PC-3 (cell line): ENCODE results near the gene SERPINF2. TPM values are rescaled to one million over a fixed set of nuclear protein-coding genes. Genes with fewer than 3 reads are reported as not detected.

Source experiments
- ATAC-seq: fragments of 200-7000 bp; cut with Tn5 transposase; 2 replicates; pipeline ENCODE4 v1.9.1; 2020; ENCODE audit warnings: mild to moderate bottlenecking, moderate library complexity
- BruUV-seq: library from RNA; stranded (reverse); fragments of 400-500 nt; replicated peaks from 2 replicates; lab custom pipeline; 2021; lab: Mats Ljungman, UMichigan
- CTCF ChIA-PET: fragments of 300-600 bp; sonication (Branson Sonifier 250); formaldehyde crosslinking; loops from one replicate; lab custom pipeline; 2022; ENCODE audit warnings: antibody characterized with exemption; lab: Charles Lee
- POLR2A ChIA-PET: fragments of 300-600 bp; sonication (Branson Sonifier 250); formaldehyde crosslinking; loops from one replicate; lab custom pipeline; 2022; ENCODE audit warnings: antibody characterized with exemption; ENCODE audit not compliant: unreplicated experiment; lab: Charles Lee
- DNase-seq: peaks from one replicate; pipeline ENCODE4 v3.0.0-alpha.2; 2015
- H2AFZ ChIP-seq: fragments of 300-600 bp; sonication (generic); 2 replicates; pipeline ENCODE4 v1.6.0; 2016; ENCODE audit warnings: antibody characterized with exemption, low read length
- H3F3A ChIP-seq: fragments of 300-600 bp; sonication (generic); one replicate; pipeline ENCODE4 v1.6.0; 2017; ENCODE audit warnings: antibody characterized with exemption, low read length, control low read depth, mild to moderate bottlenecking; ENCODE audit not compliant: unreplicated experiment
- H3K27ac ChIP-seq: fragments of 300-600 bp; sonication (generic); 2 replicates; pipeline ENCODE4 v1.5.1; 2016; ENCODE audit warnings: mild to moderate bottlenecking, low read length
- H3K27me3 ChIP-seq: fragments of 300-600 bp; sonication (generic); 2 replicates; pipeline ENCODE4 v1.6.1; 2016; ENCODE audit warnings: low read length, mixed read lengths
- H3K36me3 ChIP-seq: fragments of 300-600 bp; sonication (generic); 2 replicates; pipeline ENCODE4 v1.6.1; 2016; ENCODE audit warnings: low read depth, mixed run types, low read length, mixed read lengths
- H3K4me1 ChIP-seq: fragments of 300-600 bp; sonication (generic); 2 replicates; pipeline ENCODE4 v1.5.1; 2016; ENCODE audit warnings: low read length; ENCODE audit not compliant: insufficient read depth
- H3K4me2 ChIP-seq: fragments of 300-600 bp; sonication (generic); 2 replicates; pipeline ENCODE4 v1.6.0; 2016; ENCODE audit warnings: low read length
- H3K4me3 ChIP-seq: fragments of 300-600 bp; sonication (generic); 2 replicates; pipeline ENCODE4 v1.5.1; 2016; ENCODE audit warnings: mild to moderate bottlenecking, low read length, mixed read lengths
- H3K79me2 ChIP-seq: fragments of 300-600 bp; sonication (generic); 2 replicates; pipeline ENCODE4 v1.6.1; 2017; ENCODE audit warnings: low read length, mixed read lengths
- H3K9ac ChIP-seq: fragments of 300-600 bp; sonication (generic); 2 replicates; pipeline ENCODE4 v1.6.0; 2016; ENCODE audit warnings: mild to moderate bottlenecking, low read length
- H3K9me2 ChIP-seq: fragments of 300-600 bp; sonication (generic); replicated peaks from 2 replicates; pipeline ENCODE4 v1.6.1; 2016; ENCODE audit warnings: mixed run types, low read length, mixed read lengths
- H3K9me3 ChIP-seq: fragments of 300-600 bp; sonication (generic); 2 replicates; pipeline ENCODE4 v1.6.1; 2016; ENCODE audit warnings: low read length, mixed read lengths
- H4K20me1 ChIP-seq: fragments of 300-600 bp; sonication (generic); 2 replicates; pipeline ENCODE4 v1.6.1; 2016; ENCODE audit warnings: low read length, mixed read lengths
- EZH2 ChIP-seq: fragments of 300-600 bp; sonication (generic); IDR thresholded peaks from one replicate; pipeline ENCODE4 v1.6.1; 2017; ENCODE audit warnings: antibody characterized with exemption, mild to moderate bottlenecking, low read length; ENCODE audit not compliant: unreplicated experiment
- EZH2phosphoT487 ChIP-seq: fragments of 300-600 bp; sonication (generic); IDR thresholded peaks from 2 replicates; pipeline ENCODE4 v1.6.1; 2018; ENCODE audit warnings: mild to moderate bottlenecking, antibody characterized with exemption, low read length, borderline replicate concordance
- intact Hi-C: fragments of 100-400 bp; cut with micrococcal nuclease; formaldehyde crosslinking; loops from 2 replicates; pipeline ENCODE4 v1.9.0; 2023
- total RNA-seq: library from RNA; depleted of rRNA; stranded (reverse); fragments of >200 nt; gene quantifications from 2 replicates; pipeline ENCODE4 v1.2.3, GENCODE V29; 2014
- TF ChIP-seq, protein P1 (sequence below): fragments of 300-600 bp; sonication (generic); conservative IDR thresholded peaks from 2 replicates; pipeline ENCODE4 v1.5.1; 2017; ENCODE audit warnings: antibody characterized with exemption, low read depth, mild to moderate bottlenecking, low read length

SERPINF2 gene
- total RNA-seq, 1 experiment from 2014 or later = 2.5 TPM

DNA sequence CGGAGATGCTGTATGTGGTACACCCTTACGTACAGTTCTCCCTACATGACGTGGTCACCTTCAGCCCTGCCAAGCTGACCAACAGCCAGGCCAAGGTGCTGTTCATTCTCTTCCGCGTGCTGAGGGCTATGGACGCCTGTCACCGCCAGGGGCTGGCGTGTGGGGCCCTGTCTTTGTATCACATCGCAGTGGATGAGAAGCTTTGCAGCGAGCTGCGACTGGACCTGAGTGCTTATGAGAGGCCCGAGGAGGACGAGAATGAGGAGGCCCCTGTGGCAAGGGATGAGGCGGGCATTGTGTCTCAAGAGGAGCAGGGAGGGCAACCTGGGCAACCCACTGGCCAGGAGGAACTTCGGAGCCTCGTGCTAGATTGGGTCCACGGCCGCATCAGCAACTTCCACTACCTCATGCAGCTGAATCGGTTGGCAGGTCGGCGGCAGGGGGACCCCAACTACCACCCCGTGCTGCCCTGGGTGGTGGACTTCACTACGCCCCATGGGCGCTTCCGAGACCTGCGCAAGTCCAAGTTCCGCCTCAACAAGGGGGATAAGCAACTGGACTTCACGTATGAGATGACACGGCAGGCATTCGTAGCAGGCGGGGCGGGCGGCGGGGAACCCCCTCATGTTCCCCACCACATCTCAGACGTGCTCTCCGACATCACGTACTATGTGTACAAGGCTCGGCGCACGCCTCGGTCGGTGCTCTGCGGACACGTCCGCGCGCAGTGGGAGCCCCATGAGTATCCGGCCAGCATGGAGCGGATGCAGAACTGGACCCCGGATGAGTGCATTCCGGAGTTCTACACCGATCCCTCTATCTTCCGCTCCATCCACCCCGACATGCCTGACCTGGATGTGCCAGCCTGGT is 16.8 kb upstream of the SERPINF2 start:
- BruUV-seq = TSS peak; percentile 42
- H3K4me3 ChIP-seq = peak overlapping the region; percentile 74
- no peaks in the 10 kb centered on the region for H3K36me3 ChIP-seq
- no peak overlapping the region for H2AFZ ChIP-seq
- H3K27me3 ChIP-seq = no peaks in the 10 kb centered on the region
- H3K9me2 ChIP-seq = no peaks in the 10 kb centered on the region
- TF ChIP-seq, protein P1, sequence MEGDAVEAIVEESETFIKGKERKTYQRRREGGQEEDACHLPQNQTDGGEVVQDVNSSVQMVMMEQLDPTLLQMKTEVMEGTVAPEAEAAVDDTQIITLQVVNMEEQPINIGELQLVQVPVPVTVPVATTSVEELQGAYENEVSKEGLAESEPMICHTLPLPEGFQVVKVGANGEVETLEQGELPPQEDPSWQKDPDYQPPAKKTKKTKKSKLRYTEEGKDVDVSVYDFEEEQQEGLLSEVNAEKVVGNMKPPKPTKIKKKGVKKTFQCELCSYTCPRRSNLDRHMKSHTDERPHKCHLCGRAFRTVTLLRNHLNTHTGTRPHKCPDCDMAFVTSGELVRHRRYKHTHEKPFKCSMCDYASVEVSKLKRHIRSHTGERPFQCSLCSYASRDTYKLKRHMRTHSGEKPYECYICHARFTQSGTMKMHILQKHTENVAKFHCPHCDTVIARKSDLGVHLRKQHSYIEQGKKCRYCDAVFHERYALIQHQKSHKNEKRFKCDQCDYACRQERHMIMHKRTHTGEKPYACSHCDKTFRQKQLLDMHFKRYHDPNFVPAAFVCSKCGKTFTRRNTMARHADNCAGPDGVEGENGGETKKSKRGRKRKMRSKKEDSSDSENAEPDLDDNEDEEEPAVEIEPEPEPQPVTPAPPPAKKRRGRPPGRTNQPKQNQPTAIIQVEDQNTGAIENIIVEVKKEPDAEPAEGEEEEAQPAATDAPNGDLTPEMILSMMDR = no peak
- TF ChIP-seq EZH2phosphoT487 (no peak), EZH2 (no peak)
- CTCF ChIA-PET = no interaction called here
- no peak for ATAC-seq
- intact Hi-C loops = loop anchor here (2.0 kb wide), 1 partner anchor 139 kb away; no protein-coding TSS in a partner anchor
- 0 out of 2 replicates have a peak overlapping the region, but pooled peaks have one; percentile 81 for H3K9ac ChIP-seq
- peaks cover 8% of the 10 kb centered on the region; the same call in 1 of the 2 replicates for H3K4me1 ChIP-seq
- peaks cover 16% of the 10 kb centered on the region; the same call in 1 of the 2 replicates for H3K79me2 ChIP-seq
- peak overlapping the region; percentile 94 for H3K4me2 ChIP-seq
- no peak for DNase-seq
- H3K9me3 ChIP-seq = no peaks in the 10 kb centered on the region
- H4K20me1 ChIP-seq = no peaks in the 10 kb centered on the region
- POLR2A ChIA-PET = no interaction called here
- H3F3A ChIP-seq = no peaks in the 10 kb centered on the region
- H3K27ac ChIP-seq = no peak overlapping the region

DNA sequence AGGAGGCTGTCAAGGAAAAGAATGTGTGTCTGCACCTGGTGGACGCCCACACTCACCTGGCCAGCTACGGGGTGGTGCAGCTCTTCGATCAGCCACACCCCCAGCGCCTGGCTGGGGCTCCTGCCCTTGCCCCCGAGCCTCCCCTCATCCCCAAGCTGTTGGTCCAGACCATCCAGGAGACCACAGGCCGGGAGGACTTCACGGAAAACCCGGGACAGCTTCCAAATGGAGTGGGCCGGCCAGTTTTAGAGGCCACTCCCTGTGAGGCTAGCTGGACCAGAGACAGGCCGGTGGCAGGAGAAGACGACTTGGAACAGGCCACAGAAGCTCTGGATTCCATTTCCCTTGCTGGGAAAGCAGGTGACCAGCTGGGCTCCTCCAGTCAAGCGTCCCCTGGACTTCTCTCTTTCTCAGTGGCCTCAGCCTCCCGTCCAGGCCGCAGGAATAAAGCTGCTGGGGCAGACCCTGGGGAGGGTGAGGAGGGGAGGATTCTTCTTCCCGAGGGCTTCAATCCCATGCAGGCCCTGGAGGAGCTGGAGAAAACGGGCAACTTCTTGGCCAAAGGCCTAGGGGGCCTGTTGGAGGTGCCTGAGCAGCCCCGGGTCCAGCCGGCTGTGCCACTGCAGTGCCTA is 15.9 kb upstream of the SERPINF2 start:
- peaks cover 8% of the 10 kb centered on the region; the same call in 1 of the 2 replicates for H3K4me1 ChIP-seq
- intact Hi-C loops = no loop called here
- peaks cover 16% of the 10 kb centered on the region; the same call in 1 of the 2 replicates for H3K79me2 ChIP-seq
- DNase-seq (no peak), ATAC-seq (no peak)
- no peak for TF ChIP-seq EZH2phosphoT487
- TF ChIP-seq, protein P1 = no peak
- TF ChIP-seq EZH2 = no peak
- no peak overlapping the region for H3K4me3 ChIP-seq
- ChIA-PET POLR2A (interaction anchor here (0.6 kb wide), 1 partner anchor 105 kb away, joined by 6 read pairs; no protein-coding TSS in a partner anchor), CTCF (no interaction called here)
- no peaks in the 10 kb centered on the region for H4K20me1 ChIP-seq
- no peak overlapping the region for H3K27ac ChIP-seq
- H3K9me3 ChIP-seq = no peaks in the 10 kb centered on the region
- H3K9ac ChIP-seq = no peak overlapping the region
- no TSS peak for BruUV-seq
- no peak overlapping the region for H3K4me2 ChIP-seq
- no peak overlapping the region for H2AFZ ChIP-seq
- H3K36me3 ChIP-seq = no peaks in the 10 kb centered on the region
- H3K9me2 ChIP-seq = no peaks in the 10 kb centered on the region
- no peaks in the 10 kb centered on the region for H3K27me3 ChIP-seq
- H3F3A ChIP-seq = no peaks in the 10 kb centered on the region
